Left lung (tissue), 10 donors: ENCODE measurements around the gene ADCY4. TPM values are rescaled to one million over a fixed set of nuclear protein-coding genes. Genes with fewer than 3 reads are reported as not detected.

Experiments
- ATAC-seq: fragments of 200-7000 bp; cut with Tn5 transposase; one replicate; pipeline ENCODE4 v1.9.1; 2020; ENCODE audit warnings: moderate library complexity
- DNase-seq, 4 donors: peaks; one replicate each; pipeline ENCODE4 v3.0.0-alpha.2; 2013 to 2020
- H3K27ac ChIP-seq, 2 donors: fragments of 200-600 bp; sonication (generic) in 1 of 2; one replicate each; pipeline versions ENCODE4 v1.5.0 to v1.8.0; 2020 to 2021
- H3K27me3 ChIP-seq, 2 donors: fragments of 200-600 bp; sonication (generic) in 1 of 2; one replicate each; pipeline versions ENCODE4 v1.5.0 to v1.8.0; 2020 to 2021
- H3K36me3 ChIP-seq, 2 donors: fragments of 200-600 bp; sonication (generic) in 1 of 2; one replicate each; pipeline versions ENCODE4 v1.5.0 to v1.8.0; 2020 to 2021
- H3K4me1 ChIP-seq, 2 donors: fragments of 200-600 bp; one replicate each; pipeline ENCODE4 v1.8.0; 2021
- H3K4me3 ChIP-seq, 2 donors: fragments of 200-600 bp; sonication (generic) in 1 of 2; one replicate each; pipeline versions ENCODE4 v1.5.0 to v1.8.0; 2020 to 2021; ENCODE audit warnings: mild to moderate bottlenecking in 1 of 2
- H3K9me3 ChIP-seq, 2 donors: fragments of 200-600 bp; sonication (generic) in 1 of 2; one replicate each; pipeline versions ENCODE4 v1.5.0 to v1.8.0; 2020 to 2021
- CTCF ChIP-seq, 2 donors: fragments of 200-600 bp; sonication (generic) in 1 of 2; IDR thresholded peaks; one replicate each; pipeline versions ENCODE4 v1.5.0 to v1.8.0; 2021; ENCODE audit warnings: antibody characterized with exemption in 2 of 2
- intact Hi-C, 2 donors: fragments of 100-400 bp; cut with DNase I; formaldehyde crosslinking; loops; one replicate each; pipeline versions ENCODE4 v1.11.2 to v1.14.2; 2022
- polyA plus RNA-seq, 6 donors: library from polyadenylated mRNA; unstranded; fragments of 120-200 nt; gene quantifications; one replicate each; pipeline ENCODE4 v1.2.1, GENCODE V29; 2013; ENCODE audit not compliant: insufficient read length in 6 of 6
- total RNA-seq, 2 donors: library from RNA; stranded (reverse); fragmentation: NEBNext Ultra II Directional; extraction: Animal tissue kit (Norgen Biotek cat#: 25700); gene quantifications; one replicate each; pipeline ENCODE4 v1.2.1, GENCODE V29; 2021
- donor health status: DM: no; HTN: yes; CAD: no.
- donor health status: DM: no; HTN: no; CAD: no.

ADCY4 gene
- total and polyA plus RNA-seq, 8 donors, result 25.7 to 48.5 (median 34.3) TPM

- TF ChIP-seq CTCF (IDR thresholded peaks at IDR 0.05), result no peak
- ATAC-seq, result no peak
- no peak overlapping the region for H3K4me3 ChIP-seq
- no peaks in the 10 kb centered on the region for H3K9me3 ChIP-seq
- intact Hi-C loops, result no loop called here
- peaks cover 0 to 3% of the 10 kb centered on the region in 2 donors for H3K27me3 ChIP-seq
- H3K27ac ChIP-seq, result peak overlapping the region in 1 of 2 donors; percentile 85
- peaks cover 3 to 40% of the 10 kb centered on the region in 2 donors for H3K4me1 ChIP-seq
- peaks cover 0 to 31% of the 10 kb centered on the region in 2 donors for H3K36me3 ChIP-seq
- DNase-seq, result no peak
Observed at GRCh38 chr14:24340606-24341005, 5.7 kb upstream of the ADCY4 start.

- DNase-seq (peak in 2 of 4 donors; percentile 79 to 94), ATAC-seq (peak; percentile 94)
- Histone ChIP-seq H3K4me1 (peaks cover 9 to 51% of the 10 kb centered on the region in 2 donors), H3K36me3 (peaks cover 0 to 32% of the 10 kb centered on the region in 2 donors), H3K27ac (peak within 1 kb of the TSS; percentile 29 to 85), H3K9me3 (no peaks in the 10 kb centered on the region), H3K27me3 (peaks cover 7 to 13% of the 10 kb centered on the region in 2 donors), H3K4me3 (peak within 1 kb of the TSS; percentile 59 to 65)
- intact Hi-C loops, result loop anchor here (10.0 kb wide), 2 partner anchors 95 to 335 kb away; no protein-coding TSS in a partner anchor
- no peak for TF ChIP-seq CTCF (IDR thresholded peaks at IDR 0.05)
Observed at GRCh38 chr14:24339284-24340151, 4.6 kb upstream of the ADCY4 start, which contains the start of gene RIPK3. Gene RIPK3, minus strand, starts transcription at chr14:24339991. Its CDS starts 165 bp downstream, at chr14:24339826.

GRCh38 chr14:24338843-24339242 lies 4.0 kb upstream of the ADCY4 start:
- DNase-seq (peak in 1 of 4 donors; percentile 47), ATAC-seq (no peak)
- H3K27ac ChIP-seq, result peak overlapping the region in 1 of 2 donors; percentile 85
- H3K9me3 ChIP-seq, result no peaks in the 10 kb centered on the region
- peaks cover 9 to 20% of the 10 kb centered on the region in 2 donors for H3K27me3 ChIP-seq
- H3K36me3 ChIP-seq, result peaks cover 0 to 32% of the 10 kb centered on the region in 2 donors
- TF ChIP-seq CTCF (IDR thresholded peaks at IDR 0.05), result no peak
- peak overlapping the region; percentile 59 to 65 for H3K4me3 ChIP-seq
- H3K4me1 ChIP-seq, result peaks cover 16 to 58% of the 10 kb centered on the region in 2 donors
- intact Hi-C loops, result loop anchor here (10.0 kb wide), 2 partner anchors 96 to 336 kb away; no protein-coding TSS in a partner anchor

GRCh38 chr14:24337824-24338175 lies 2.9 kb upstream of the ADCY4 start:
- intact Hi-C loops, result loop anchor here (10.0 kb wide), 2 partner anchors 97 to 337 kb away; no protein-coding TSS in a partner anchor
- H3K27me3 ChIP-seq, result peaks cover 9 to 22% of the 10 kb centered on the region in 2 donors
- ATAC-seq (no peak), DNase-seq (no peak)
- H3K27ac ChIP-seq, result no peak overlapping the region
- H3K4me1 ChIP-seq, result peaks cover 25 to 68% of the 10 kb centered on the region in 2 donors
- no peak overlapping the region for H3K4me3 ChIP-seq
- no peaks in the 10 kb centered on the region for H3K9me3 ChIP-seq
- H3K36me3 ChIP-seq, result peaks cover 0 to 32% of the 10 kb centered on the region in 2 donors
- no peak for TF ChIP-seq CTCF (IDR thresholded peaks at IDR 0.05)
